GM12801 (cell line): ENCODE results near the gene KLHL24.

Source experiments
- TF ChIP-seq, protein P1 (sequence below): IDR thresholded peaks from one replicate; pipeline ENCODE4 v1.5.1; 2011; ENCODE audit warnings: control low read depth; ENCODE audit not compliant: insufficient read length; ENCODE audit errors: extremely low read depth

KLHL24 gene

GRCh38 chr3:183697123-183697609, 61.7 kb downstream of the KLHL24 start:
- TF ChIP-seq, protein P1, sequence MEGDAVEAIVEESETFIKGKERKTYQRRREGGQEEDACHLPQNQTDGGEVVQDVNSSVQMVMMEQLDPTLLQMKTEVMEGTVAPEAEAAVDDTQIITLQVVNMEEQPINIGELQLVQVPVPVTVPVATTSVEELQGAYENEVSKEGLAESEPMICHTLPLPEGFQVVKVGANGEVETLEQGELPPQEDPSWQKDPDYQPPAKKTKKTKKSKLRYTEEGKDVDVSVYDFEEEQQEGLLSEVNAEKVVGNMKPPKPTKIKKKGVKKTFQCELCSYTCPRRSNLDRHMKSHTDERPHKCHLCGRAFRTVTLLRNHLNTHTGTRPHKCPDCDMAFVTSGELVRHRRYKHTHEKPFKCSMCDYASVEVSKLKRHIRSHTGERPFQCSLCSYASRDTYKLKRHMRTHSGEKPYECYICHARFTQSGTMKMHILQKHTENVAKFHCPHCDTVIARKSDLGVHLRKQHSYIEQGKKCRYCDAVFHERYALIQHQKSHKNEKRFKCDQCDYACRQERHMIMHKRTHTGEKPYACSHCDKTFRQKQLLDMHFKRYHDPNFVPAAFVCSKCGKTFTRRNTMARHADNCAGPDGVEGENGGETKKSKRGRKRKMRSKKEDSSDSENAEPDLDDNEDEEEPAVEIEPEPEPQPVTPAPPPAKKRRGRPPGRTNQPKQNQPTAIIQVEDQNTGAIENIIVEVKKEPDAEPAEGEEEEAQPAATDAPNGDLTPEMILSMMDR: no peak

DNA sequence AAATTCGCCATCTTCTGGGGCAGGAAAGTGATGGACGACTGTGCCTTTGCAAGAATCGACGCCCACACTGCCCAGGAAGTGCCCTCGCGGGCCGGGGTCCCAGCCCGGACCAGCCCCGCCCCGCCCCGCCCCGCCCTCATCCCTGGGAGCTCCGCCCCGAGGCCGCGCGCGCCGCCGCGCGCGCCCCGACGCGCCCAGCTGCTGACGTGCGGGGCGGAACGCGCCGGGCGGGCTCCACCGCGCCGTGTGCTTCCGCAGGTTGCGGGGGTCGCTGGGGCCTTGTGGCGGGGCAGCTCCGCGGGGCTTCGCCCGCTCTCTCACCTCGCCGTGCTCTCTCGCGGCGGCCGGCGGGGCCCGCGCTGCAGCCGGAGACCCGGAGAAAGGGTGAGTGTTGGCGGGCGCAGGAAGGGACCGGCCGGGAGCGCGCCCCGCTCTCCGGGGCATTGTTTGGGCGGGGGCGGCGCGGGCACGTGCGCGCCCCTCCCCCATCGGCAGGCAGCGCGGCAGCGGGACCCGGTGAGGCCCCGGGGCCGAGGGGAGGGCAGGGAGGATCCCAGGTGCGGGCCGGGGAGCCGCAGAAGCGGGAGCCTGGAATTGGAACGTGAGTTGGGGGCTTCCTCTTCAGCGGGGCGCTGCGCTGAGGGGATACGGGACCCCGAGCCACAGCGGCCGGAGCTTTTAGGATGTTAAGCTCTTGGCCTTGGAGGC, 62.3 kb downstream of the KLHL24 start, which contains the start of gene YEATS2:
Gene YEATS2 (plus strand): TSS at position 188 of the 708 bp plus-strand sequence. CDS start 17,366 bp downstream, outside the sequence.
- TF ChIP-seq, protein P1: no peak

DNA sequence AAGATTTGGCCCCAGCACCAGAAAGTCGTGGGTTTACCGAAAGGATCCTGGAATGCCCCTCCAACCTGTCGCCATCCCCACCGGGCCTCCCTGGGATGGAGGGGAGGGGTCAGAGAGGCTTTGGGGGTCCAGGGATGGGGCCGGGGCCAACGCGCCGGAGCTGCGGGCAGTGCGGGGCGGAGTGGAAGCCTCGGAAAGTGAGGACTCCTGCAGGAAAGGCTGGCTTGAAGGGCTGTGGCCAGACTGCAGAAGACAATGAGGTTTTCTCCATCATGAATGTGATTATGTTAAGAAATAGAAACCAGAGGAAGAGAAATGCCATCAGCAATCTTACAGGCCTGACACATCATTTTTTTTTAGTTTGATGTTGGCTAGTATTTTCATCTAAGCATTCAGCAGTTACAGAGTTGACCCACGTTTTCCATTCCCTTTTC, 62.9 kb downstream of the KLHL24 start:
- TF ChIP-seq, protein P1: no peak

GRCh38 chr3:183698756-183699155, 63.3 kb downstream of the KLHL24 start:
- TF ChIP-seq, protein P1: no peak

- TF ChIP-seq, protein P1: no peak
Observed at GRCh38 chr3:183699238-183699947, 64.0 kb downstream of the KLHL24 start.

- TF ChIP-seq, protein P1: no peak
Observed at GRCh38 chr3:183701744-183702143, 66.3 kb downstream of the KLHL24 start.

DNA sequence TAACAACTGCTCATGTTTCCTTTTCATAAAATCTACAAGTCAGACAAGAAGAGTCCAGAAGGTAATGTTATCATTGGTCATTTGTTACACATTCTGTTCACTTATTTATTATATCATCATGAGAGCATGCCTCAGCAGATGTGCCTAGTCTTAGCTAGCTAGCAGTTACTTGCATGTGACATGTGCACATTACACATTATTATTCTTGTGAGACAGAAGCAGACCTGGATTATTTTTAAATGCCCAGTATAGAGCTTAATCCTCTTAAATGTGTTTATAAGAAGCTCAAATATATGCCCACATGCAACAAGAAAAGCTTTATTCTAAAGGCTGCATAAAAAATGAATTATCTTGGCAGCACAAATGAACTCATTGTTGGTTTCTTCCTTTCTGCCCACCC, 74.8 kb downstream of the KLHL24 start:
- TF ChIP-seq, protein P1: no peak
